Stimulated activated naive B cell treated with anti-CD40 and anti-IgM and Interleukin-4, amounts not matched to agents 10 μg/mL and 1 μg/mL and 100 μg/mL, for 72 hours (primary cell): ENCODE results near the gene MAP1B.

Source experiments
- ATAC-seq, 2 donors: fragments of 150-1000 bp; cut with Tn5 transposase; replicated peaks; 2 replicates each; pipeline ENCODE4 v1.10.0; 2021; ENCODE audit warnings: moderate library complexity in 1 of 2
- DNase-seq: peaks from one replicate; pipeline ENCODE4 v3.0.0; 2021
- H3K27ac Mint-ChIP-seq: one replicate; pipeline ENCODE4 v1.8.0; 2022; ENCODE audit warnings: mild to moderate bottlenecking, mixed read lengths
- H3K27me3 Mint-ChIP-seq, 2 donors: one replicate each; pipeline ENCODE4 v1.8.0; 2022; ENCODE audit warnings: mixed read lengths in 2 of 2
- H3K36me3 Mint-ChIP-seq, 2 donors: one replicate each; pipeline ENCODE4 v1.8.0; 2022; ENCODE audit warnings: mixed read lengths in 2 of 2, mild to moderate bottlenecking in 1 of 2
- H3K4me1 Mint-ChIP-seq, 2 donors: one replicate each; pipeline ENCODE4 v1.8.0; 2022; ENCODE audit warnings: mixed read lengths in 2 of 2, mild to moderate bottlenecking in 1 of 2
- H3K4me3 Mint-ChIP-seq, 2 donors: one replicate each; pipeline ENCODE4 v1.8.0; 2022; ENCODE audit warnings: mild to moderate bottlenecking in 2 of 2, mixed read lengths in 2 of 2, moderate library complexity in 1 of 2
- H3K9me3 Mint-ChIP-seq, 2 donors: one replicate each; pipeline ENCODE4 v1.8.0; 2022; ENCODE audit warnings: mixed read lengths in 2 of 2, mild to moderate bottlenecking in 1 of 2

MAP1B gene

DNA sequence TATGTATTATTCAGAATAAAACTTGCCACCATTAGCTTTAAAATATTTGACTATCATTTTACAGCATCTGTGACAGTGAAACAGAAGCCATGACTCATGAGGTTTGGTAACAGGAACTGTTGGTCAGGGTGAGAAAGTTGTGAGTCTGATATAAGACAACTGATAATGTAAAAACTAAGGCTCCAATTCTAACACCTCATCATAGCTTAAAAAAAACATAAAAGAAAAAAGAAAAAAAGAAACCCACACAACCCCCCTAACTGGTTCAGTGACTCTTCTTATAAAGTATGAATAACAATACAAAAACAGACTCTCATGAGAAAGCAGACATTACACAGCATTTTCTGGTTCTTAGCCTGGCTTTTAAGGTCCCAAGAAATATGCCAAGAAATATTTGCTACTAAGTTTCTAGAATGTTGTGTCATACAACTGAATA lies 127.0 kb downstream of the MAP1B start:
- ATAC-seq (peak; percentile 61 to 63), DNase-seq (no peak)
- Mint-ChIP-seq H3K36me3 (peaks cover 27 to 39% of the 10 kb centered on the region in 2 donors), H3K27me3 (no peaks in the 10 kb centered on the region), H3K4me3 (no peak overlapping the region), H3K9me3 (no peaks in the 10 kb centered on the region), H3K4me1 (peaks cover 9 to 23% of the 10 kb centered on the region in 2 donors), H3K27ac (no peak overlapping the region)

DNA sequence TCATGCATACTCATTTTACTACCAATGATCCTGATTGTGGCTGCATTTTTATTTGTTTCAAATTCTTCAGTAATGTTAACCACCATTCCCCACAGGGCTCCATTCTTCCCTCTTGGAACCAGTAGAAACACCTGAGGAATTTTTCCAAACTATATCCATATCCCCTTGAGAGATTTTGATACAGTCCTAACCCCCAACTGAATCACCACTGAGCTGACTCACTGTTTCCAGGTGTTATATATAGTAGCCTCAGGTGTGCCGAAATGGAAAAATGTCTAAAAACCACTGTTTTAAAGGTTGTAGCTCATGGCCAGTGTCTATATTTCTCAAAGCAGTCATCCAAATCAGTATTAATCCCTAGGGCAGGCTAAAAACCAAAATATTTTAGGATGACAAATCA lies 127.6 kb downstream of the MAP1B start:
- DNase-seq, result no peak
- Mint-ChIP-seq H3K9me3 (no peaks in the 10 kb centered on the region), H3K4me3 (no peak overlapping the region), H3K27ac (no peak overlapping the region), H3K27me3 (no peaks in the 10 kb centered on the region), H3K36me3 (peaks cover 27 to 39% of the 10 kb centered on the region in 2 donors), H3K4me1 (peaks cover 9 to 23% of the 10 kb centered on the region in 2 donors)
- ATAC-seq, result no peak

DNA sequence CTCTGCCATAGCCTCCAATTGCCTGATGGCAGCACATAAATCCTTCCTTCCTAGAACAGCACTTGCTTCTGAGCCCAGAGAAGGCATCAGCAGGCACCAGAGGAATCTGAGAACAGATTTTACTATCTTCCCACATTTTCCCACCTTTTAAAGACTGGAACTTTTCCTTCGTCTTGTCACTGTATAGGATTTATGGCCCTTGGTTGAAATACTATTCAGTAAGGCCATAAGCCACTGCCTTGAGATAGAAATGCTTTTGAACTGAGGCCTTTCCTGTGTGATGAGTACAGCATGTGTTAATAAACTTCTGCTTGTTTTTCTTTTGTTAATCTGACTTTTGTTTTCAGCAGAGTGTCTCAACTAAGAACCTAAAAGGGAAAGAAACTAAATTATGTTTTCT lies 128.4 kb downstream of the MAP1B start:
- H3K9me3 Mint-ChIP-seq, result no peaks in the 10 kb centered on the region
- ATAC-seq (no peak), DNase-seq (no peak)
- no peak overlapping the region for H3K27ac Mint-ChIP-seq
- H3K4me1 Mint-ChIP-seq, result peaks cover 9 to 23% of the 10 kb centered on the region in 2 donors
- no peaks in the 10 kb centered on the region for H3K27me3 Mint-ChIP-seq
- H3K36me3 Mint-ChIP-seq, result peaks cover 21 to 32% of the 10 kb centered on the region in 2 donors
- H3K4me3 Mint-ChIP-seq, result no peak overlapping the region

DNA sequence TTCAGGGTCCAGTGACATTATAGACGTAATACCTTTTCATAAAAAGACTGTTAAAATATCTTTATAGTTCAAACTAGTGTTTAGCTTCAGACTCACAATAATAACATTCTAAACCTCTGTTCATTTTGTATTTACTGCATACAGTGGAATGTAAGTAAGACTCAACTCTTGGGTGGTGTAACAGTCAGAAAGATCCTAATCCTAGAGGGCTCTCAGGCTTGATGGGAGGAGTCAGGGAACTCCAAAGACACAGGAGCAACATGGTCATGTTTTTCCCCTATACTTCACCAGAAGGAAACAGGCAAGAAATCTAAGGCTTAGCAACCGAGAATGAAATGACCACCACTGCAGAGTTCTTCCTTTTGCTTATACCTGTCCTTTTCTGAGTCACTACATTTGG lies 130.1 kb downstream of the MAP1B start:
- no peaks in the 10 kb centered on the region for H3K9me3 Mint-ChIP-seq
- H3K27ac Mint-ChIP-seq, result no peak overlapping the region
- H3K27me3 Mint-ChIP-seq, result no peaks in the 10 kb centered on the region
- no peak overlapping the region for H3K4me3 Mint-ChIP-seq
- peaks cover 11 to 27% of the 10 kb centered on the region in 2 donors for H3K4me1 Mint-ChIP-seq
- ATAC-seq (no peak), DNase-seq (no peak)
- peaks cover 25 to 31% of the 10 kb centered on the region in 2 donors for H3K36me3 Mint-ChIP-seq

DNA sequence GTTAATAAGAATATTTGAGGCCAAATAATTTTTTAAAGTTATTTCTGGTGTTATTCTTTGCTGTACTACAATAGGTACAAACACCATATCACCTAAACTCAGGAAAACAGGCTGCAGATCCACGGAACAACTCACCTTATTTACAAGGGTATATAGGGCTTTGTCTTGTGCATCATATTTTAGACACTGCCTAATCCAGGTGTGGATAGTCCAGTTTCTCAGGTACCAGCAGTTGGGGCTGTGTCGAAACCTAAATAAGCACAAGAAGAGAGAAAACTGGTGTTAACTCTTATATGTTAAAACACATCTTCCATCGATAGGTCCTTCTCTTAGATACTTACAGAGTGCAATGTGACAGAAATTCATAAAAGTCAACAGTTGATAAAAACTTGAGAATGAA lies 130.6 kb downstream of the MAP1B start:
- ATAC-seq, result no peak
- H3K27ac Mint-ChIP-seq, result no peak overlapping the region
- H3K9me3 Mint-ChIP-seq, result no peaks in the 10 kb centered on the region
- DNase-seq, result no peak
- H3K4me3 Mint-ChIP-seq, result no peak overlapping the region
- H3K36me3 Mint-ChIP-seq, result peaks cover 28 to 31% of the 10 kb centered on the region in 2 donors
- peaks cover 14 to 25% of the 10 kb centered on the region in 2 donors for H3K4me1 Mint-ChIP-seq
- no peaks in the 10 kb centered on the region for H3K27me3 Mint-ChIP-seq

DNA sequence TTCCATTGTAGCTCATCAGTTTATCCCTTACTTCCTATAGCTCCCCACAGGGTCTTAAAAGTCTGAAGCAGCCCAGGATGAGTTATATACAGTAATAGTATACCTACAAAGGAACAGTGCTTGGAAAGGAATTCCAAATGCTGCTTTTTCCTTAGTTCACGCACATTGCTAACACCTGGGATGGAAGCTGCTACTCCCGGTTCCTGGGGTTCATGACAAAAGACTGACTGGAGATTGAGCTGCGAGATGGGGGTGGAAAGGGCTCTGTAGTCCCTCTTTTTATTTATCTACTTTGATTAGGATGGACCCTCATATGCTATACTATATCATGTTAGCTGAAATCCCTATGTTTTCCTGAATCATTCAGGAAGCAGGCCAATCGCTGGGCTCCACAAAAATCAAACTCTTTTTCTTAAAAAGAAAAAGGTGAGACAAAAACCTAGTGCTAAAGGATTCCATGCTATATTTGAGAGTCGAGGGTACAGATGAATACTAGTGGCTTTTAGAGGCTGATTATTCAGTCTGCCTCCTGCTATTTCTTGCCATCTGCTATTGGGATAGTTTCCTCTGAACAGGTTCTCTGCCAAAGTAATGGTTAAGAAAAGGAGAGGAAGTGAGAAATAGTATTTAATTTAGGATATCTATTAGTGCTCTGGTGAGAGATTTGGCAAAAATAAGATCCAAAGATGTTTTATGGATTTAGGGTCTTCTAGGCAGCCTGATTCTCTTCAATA lies 131.6 kb downstream of the MAP1B start:
- Mint-ChIP-seq H3K4me1 (peaks cover 15 to 25% of the 10 kb centered on the region in 2 donors), H3K27me3 (no peaks in the 10 kb centered on the region), H3K27ac (no peak overlapping the region), H3K4me3 (no peak overlapping the region), H3K9me3 (no peaks in the 10 kb centered on the region), H3K36me3 (peaks cover 30% of the 10 kb centered on the region in 2 donors)
- DNase-seq (no peak), ATAC-seq (no peak)

DNA sequence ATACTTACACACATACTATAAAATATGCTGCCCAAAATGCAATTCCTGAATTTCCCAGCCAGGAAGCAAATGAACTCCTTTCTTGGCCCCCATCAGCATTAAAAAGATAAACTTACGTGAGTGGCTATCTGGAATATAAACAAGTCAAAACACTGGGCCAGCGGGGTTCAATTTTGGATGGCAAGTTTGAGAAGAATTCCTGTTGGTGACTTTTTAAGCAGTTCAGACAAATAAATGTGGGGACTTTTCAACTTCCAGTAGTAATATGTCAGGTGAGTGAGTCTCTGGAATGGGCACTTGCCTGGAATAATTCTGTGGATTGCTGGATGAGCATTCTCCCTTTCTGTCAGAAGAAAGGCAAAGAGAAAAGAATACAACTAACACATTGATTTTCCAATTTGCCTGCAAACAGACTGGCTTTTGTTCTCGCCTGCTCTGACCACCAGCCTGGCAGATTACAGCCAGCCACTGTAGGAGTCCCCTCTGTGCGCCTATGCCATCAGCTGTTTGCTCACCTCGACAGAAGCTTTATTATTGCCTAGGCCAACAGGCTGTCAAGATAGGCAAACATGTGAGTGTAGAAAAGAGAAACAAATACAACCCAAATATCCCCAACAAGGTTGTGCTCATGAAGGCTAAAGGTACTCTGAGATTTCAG lies 134.2 kb downstream of the MAP1B start:
- no peak for ATAC-seq
- H3K4me3 Mint-ChIP-seq, result no peak overlapping the region

DNA sequence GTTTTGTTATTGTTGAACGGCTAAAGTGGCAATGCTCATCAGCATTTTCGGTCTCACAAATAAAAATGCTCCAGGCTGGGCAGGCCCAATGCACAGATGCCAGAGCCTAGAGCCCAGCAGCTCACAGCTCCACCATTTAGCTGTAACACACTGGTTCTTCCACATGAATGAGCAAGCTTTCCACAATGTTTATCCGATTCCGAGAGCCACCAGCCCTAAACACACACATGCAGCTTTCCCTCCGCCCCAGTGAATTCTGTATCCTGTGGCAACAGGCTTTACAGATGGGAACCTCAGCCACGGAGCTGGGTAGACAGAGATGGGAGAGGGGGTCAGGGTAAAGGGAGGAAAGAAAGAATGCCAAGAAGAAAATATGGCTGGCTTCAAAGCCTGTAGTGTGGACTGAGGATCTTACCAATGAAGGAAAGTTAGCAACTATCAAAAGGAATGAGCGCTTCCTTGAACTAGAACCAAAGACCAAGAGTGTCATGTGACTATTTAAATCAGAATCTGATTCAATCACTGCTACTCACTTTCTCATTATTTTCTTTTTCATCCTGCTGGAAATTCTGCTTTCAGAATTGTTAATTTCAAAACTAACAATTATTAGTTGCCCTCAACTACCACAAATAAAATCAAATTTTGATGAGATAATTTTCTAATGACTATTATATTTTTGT lies 135.7 kb downstream of the MAP1B start:
- no peak overlapping the region for H3K27ac Mint-ChIP-seq
- DNase-seq, result no peak
- no peak for ATAC-seq
- H3K27me3 Mint-ChIP-seq, result no peaks in the 10 kb centered on the region
- H3K4me1 Mint-ChIP-seq, result peaks cover 15 to 23% of the 10 kb centered on the region in 2 donors
- H3K4me3 Mint-ChIP-seq, result no peak overlapping the region
- H3K9me3 Mint-ChIP-seq, result no peaks in the 10 kb centered on the region
- H3K36me3 Mint-ChIP-seq, result peaks cover 16 to 17% of the 10 kb centered on the region in 2 donors

More for the DNA sequence above, 134.2 kb downstream of the MAP1B start:
- Mint-ChIP-seq H3K27me3 (no peaks in the 10 kb centered on the region), H3K4me1 (peaks cover 11 to 15% of the 10 kb centered on the region in 2 donors), H3K9me3 (no peaks in the 10 kb centered on the region), H3K36me3 (peaks cover 22 to 24% of the 10 kb centered on the region in 2 donors), H3K27ac (peak overlapping the region; percentile 56)
- no peak for DNase-seq

DNA sequence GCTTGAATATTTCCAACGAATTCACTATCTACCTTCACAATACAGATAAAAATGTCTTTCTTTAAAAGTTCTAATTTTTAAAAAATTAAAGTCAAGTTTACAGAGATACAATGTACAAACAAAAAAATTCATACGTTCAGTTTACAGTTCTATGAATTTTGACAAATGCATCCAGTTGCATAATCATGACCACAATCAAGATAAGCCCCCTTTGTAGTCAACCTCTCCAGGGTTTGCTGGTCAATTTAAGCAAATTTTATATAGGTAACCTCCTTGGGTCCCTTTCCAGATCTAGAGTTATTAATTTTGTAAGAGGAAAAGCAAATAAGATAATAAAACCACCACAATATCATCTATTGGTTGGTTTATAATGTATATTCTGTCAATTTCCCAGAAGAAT lies 136.4 kb downstream of the MAP1B start:
- Mint-ChIP-seq H3K36me3 (peaks cover 16 to 17% of the 10 kb centered on the region in 2 donors), H3K27me3 (no peaks in the 10 kb centered on the region), H3K4me3 (no peak overlapping the region), H3K27ac (no peak overlapping the region), H3K4me1 (peaks cover 15 to 23% of the 10 kb centered on the region in 2 donors), H3K9me3 (no peaks in the 10 kb centered on the region)
- ATAC-seq (no peak), DNase-seq (no peak)

DNA sequence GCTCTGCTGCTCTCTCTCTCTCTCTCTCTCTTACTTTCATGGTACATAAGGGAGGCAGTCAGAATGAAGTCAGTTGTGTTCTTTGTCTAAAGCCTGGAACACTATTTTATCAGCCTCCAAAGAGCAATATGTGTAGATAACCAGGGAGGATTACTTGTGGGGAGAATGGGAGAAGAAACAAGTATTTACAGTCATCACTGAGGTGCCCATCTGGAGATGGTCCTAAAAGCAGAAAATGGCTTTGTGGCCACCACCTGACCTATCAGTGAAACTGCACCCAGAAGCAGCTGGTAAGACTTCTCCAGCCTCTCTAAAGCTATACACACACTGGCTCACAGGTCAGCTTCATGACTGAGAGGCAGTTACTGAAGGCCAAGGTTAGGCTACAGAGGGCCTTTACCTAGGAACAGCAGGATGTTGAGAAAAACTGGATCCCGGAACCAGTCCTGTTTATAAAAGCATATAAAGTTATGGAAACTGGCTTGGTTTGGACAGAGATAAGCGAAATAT lies 137.6 kb downstream of the MAP1B start:
- no peak overlapping the region for H3K4me3 Mint-ChIP-seq
- peak in 1 of 2 donors; percentile 46 for ATAC-seq
- H3K27me3 Mint-ChIP-seq, result no peaks in the 10 kb centered on the region
- no peaks in the 10 kb centered on the region for H3K9me3 Mint-ChIP-seq
- peaks cover 15 to 23% of the 10 kb centered on the region in 2 donors for H3K4me1 Mint-ChIP-seq
- no peak for DNase-seq
- H3K27ac Mint-ChIP-seq, result peak overlapping the region; percentile 2
- peaks cover 16 to 18% of the 10 kb centered on the region in 2 donors for H3K36me3 Mint-ChIP-seq

DNA sequence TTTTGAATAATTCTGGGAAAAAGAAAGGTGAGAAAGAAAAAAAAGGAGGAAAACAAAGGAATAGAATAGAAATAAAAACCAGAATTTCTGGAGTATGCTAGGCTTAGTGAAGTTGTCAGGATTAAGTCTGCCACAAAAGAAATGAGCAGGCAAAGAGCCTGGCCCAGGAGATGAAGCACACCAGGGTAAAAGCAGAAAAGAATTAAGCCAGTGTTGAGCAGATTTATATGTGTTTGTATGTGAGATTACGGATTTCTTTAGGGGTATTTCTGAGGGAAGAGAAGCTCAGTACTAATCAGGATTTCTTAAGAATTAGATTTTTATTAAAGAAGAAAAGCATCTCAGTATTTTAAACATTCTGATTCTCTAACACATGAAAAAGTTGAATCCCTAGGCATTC lies 138.3 kb downstream of the MAP1B start:
- DNase-seq (no peak), ATAC-seq (no peak)
- H3K4me1 Mint-ChIP-seq, result peaks cover 15 to 23% of the 10 kb centered on the region in 2 donors
- no peak overlapping the region for H3K4me3 Mint-ChIP-seq
- no peaks in the 10 kb centered on the region for H3K27me3 Mint-ChIP-seq
- H3K27ac Mint-ChIP-seq, result peak overlapping the region; percentile 28
- H3K9me3 Mint-ChIP-seq, result no peaks in the 10 kb centered on the region
- peaks cover 16 to 22% of the 10 kb centered on the region in 2 donors for H3K36me3 Mint-ChIP-seq

DNA sequence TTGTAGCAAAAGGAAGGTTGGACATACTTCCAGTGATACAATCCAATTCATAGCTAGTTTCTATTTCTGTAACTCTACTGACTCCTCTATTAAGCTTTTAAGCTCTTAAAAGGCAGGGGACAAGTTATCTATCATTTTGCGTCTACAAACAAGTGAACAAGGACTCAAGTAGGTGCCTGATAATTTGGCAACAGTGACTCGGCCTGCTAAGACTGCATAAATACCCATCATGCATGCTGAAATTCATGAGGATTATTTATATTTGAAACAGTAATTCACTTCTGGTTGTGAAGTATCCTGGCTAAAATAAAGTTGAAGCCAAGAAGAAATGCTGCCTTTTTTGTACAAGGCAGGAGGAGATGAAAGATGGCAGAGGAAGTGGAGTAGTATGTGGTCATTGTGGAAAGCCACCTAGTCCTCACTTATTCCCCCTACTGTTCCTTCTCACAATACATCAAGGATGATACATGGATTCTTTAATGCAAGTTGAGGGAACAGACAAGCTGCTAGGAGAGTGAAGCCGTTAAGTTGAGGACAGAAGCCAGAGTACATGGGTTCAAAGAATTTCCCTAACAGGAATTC lies 138.8 kb downstream of the MAP1B start:
- Mint-ChIP-seq H3K4me1 (peaks cover 15 to 27% of the 10 kb centered on the region in 2 donors), H3K4me3 (no peak overlapping the region), H3K9me3 (no peaks in the 10 kb centered on the region), H3K27ac (no peak overlapping the region), H3K36me3 (peaks cover 20 to 24% of the 10 kb centered on the region in 2 donors), H3K27me3 (no peaks in the 10 kb centered on the region)
- ATAC-seq (no peak), DNase-seq (no peak)

DNA sequence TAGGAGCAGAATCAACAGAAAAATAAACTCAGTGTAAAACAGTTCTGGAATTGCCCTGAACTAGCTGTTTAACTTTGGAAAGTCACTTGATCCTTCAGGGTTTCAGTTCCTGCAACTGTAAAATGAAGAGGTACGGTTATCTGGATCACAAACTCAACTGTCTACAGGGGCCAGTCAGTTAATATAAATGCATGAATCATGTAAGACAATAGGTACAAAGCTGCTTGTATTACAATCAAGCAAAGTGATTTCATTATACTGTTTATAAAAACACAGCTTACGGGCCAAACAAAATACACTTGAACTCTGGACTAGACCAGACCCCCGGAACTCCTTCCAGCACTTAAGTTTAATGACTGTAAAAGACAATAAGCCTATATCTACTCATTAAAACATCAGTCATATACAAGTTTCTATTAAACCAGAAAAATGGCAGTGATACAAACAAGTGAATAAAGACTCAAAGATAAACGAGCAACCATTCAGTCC lies 139.7 kb downstream of the MAP1B start:
- Mint-ChIP-seq H3K27me3 (no peaks in the 10 kb centered on the region), H3K9me3 (no peaks in the 10 kb centered on the region), H3K4me3 (no peak overlapping the region), H3K27ac (no peak overlapping the region), H3K4me1 (peaks cover 15 to 28% of the 10 kb centered on the region in 2 donors), H3K36me3 (peaks cover 19 to 23% of the 10 kb centered on the region in 2 donors)
- ATAC-seq, result no peak
- DNase-seq, result no peak

DNA sequence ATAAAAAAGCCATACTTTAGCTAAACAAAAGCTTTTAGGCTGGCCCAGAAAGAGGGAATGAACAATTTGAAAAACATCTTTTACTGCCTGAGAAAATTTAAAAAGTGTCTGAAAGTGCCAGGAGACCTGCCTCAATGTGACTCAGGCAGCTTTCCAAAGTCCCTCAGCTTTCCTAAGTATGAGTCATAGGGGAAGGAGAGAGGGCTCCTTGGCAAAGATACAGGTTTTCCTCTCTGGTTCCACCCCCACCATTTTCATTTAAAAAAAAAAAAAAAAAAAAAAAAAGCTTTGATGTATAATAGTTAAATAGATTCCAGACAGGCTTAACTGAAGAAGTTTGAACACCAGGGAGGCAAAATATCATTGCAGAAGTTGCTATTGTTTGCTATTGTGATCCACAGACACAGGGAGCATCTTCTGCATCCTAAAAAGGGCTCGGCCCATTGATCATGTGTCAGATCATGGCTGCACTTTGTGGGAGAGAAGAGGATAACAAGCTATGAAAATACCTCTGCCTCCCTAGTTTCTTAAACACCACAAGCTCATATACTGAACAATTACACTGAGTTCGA lies 141.2 kb downstream of the MAP1B start:
- H3K9me3 Mint-ChIP-seq, result no peaks in the 10 kb centered on the region
- no peak for DNase-seq
- peaks cover 12 to 24% of the 10 kb centered on the region in 2 donors for H3K4me1 Mint-ChIP-seq
- no peaks in the 10 kb centered on the region for H3K27me3 Mint-ChIP-seq
- no peak overlapping the region for H3K4me3 Mint-ChIP-seq
- no peak for ATAC-seq
- no peak overlapping the region for H3K27ac Mint-ChIP-seq
- peaks cover 17 to 20% of the 10 kb centered on the region in 2 donors for H3K36me3 Mint-ChIP-seq
